GM12878 (cell line): ENCODE measurements around the gene TEAD4.

ENCODE experiments used
- FOS ChIP-seq: IDR thresholded peaks from 3 replicates; pipeline ENCODE4 v1.6.1; 2011; ENCODE audit warnings: borderline replicate concordance; ENCODE audit not compliant: insufficient read length; ENCODE audit errors: extremely low read depth
- NFYB ChIP-seq: IDR thresholded peaks from 2 replicates; pipeline ENCODE4 v1.6.1; 2011; ENCODE audit warnings: low read depth, mild to moderate bottlenecking, low read length, improper control_type of control experiment, moderate library complexity; ENCODE audit not compliant: insufficient read depth
- TF ChIP-seq, protein P1 (sequence below), 3 experiments: IDR thresholded peaks in 2 of 3; conservative IDR thresholded peaks in 1 of 3; 2 replicates each; pipeline ENCODE4 v1.5.1; 2011; ENCODE audit warnings: low read depth in 3 of 3, low read length in 3 of 3, mild to moderate bottlenecking in 3 of 3, control low read depth in 2 of 3, moderate library complexity in 2 of 3, inconsistent platforms in 1 of 3, mixed read lengths in 1 of 3; ENCODE audit not compliant: control insufficient read depth in 2 of 3, insufficient read depth in 1 of 3; ENCODE audit errors: extremely low read depth in 1 of 3

DNA sequence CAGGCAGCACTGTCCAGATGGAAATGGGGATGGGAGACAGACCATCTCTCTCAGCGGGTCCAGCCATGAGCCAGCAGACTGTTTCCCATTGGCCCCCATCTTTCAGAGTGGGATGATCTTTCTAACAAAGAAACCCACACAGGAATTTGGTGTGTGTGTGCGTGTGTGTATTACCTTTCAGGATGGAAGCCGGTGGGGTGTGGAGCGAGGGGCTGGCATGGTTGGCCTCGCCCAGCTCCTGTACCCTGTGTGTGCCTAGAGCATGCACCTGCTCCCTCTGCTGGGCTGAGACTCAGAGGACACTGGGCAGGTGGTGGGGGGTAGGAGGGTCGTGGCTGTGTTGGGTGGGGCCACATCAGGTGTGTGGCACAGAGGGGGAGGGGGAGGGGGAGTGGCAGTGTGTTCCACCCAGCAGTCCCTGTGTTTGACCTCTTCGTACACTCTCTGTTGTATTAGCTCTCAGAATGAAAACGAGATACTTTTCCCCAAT is 85.0 kb downstream of the TEAD4 start:
- TF ChIP-seq FOS: no peak
- TF ChIP-seq NFYB: no peak
- TF ChIP-seq, protein P1, sequence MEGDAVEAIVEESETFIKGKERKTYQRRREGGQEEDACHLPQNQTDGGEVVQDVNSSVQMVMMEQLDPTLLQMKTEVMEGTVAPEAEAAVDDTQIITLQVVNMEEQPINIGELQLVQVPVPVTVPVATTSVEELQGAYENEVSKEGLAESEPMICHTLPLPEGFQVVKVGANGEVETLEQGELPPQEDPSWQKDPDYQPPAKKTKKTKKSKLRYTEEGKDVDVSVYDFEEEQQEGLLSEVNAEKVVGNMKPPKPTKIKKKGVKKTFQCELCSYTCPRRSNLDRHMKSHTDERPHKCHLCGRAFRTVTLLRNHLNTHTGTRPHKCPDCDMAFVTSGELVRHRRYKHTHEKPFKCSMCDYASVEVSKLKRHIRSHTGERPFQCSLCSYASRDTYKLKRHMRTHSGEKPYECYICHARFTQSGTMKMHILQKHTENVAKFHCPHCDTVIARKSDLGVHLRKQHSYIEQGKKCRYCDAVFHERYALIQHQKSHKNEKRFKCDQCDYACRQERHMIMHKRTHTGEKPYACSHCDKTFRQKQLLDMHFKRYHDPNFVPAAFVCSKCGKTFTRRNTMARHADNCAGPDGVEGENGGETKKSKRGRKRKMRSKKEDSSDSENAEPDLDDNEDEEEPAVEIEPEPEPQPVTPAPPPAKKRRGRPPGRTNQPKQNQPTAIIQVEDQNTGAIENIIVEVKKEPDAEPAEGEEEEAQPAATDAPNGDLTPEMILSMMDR (IDR thresholded peaks at IDR 0.05 in 2 of 3, conservative IDR thresholded peaks at IDR 0.05 in 1 of 3; ENCODE audit: control insufficient read depth in 2 of 3, extremely low read depth in 1 of 3, insufficient read depth in 1 of 3, low read depth in 3 of 3, low read length in 3 of 3): no peak
